ENCODE results near the gene IGFL2. TPM values are rescaled to one million over a fixed set of nuclear protein-coding genes. Genes with fewer than 3 reads are reported as not detected.

IGFL2 gene
- total RNA-seq, 6 experiments from 2014 or later: not detected

GRCh38 chr19:46115396-46116106, 32.5 kb upstream of the IGFL2 start:
- no peak for DNase-seq
- Histone ChIP-seq H3K27ac (no peak overlapping the region), H3K4me3 (no peak overlapping the region), H3K36me3 (no peaks in the 10 kb centered on the region), H3K27me3 (peaks cover 0 to 2% of the 10 kb centered on the region in 2 donors), H3K9me3 (no peaks in the 10 kb centered on the region), H3K4me1 (no peaks in the 10 kb centered on the region)
- intact Hi-C loops (cut with DNase I): no loop called here
- WGBS (ENCODE audit: insufficient coverage, low coverage, low lambda C conversion rate, missing lambda C conversion rate): 64% methylated on average over 6 of the region's 9 CpGs
- no peak for ATAC-seq
- TF ChIP-seq POLR2A (IDR thresholded peaks at IDR 0.05): no peak
- no peak for TF ChIP-seq CTCF (IDR thresholded peaks at IDR 0.05)

GRCh38 chr19:46116121-46116520, 31.9 kb upstream of the IGFL2 start:
- H3K4me1 ChIP-seq: no peaks in the 10 kb centered on the region
- no peak overlapping the region for H3K27ac ChIP-seq
- intact Hi-C loops (cut with DNase I): no loop called here
- DNase-seq (no peak), ATAC-seq (no peak)
- no peak overlapping the region for H3K4me3 ChIP-seq
- H3K27me3 ChIP-seq: peaks cover 0 to 3% of the 10 kb centered on the region in 2 donors
- no peaks in the 10 kb centered on the region for H3K9me3 ChIP-seq
- TF ChIP-seq CTCF (IDR thresholded peaks at IDR 0.05) (no peak), POLR2A (IDR thresholded peaks at IDR 0.05) (no peak)
- H3K36me3 ChIP-seq: no peaks in the 10 kb centered on the region
- 56% methylated on average over 3 of the region's 3 CpGs for WGBS (ENCODE audit: insufficient coverage, low coverage, low lambda C conversion rate, missing lambda C conversion rate)

- Histone ChIP-seq H3K4me1 (no peaks in the 10 kb centered on the region), H3K4me3 (no peak overlapping the region), H3K36me3 (no peaks in the 10 kb centered on the region), H3K27me3 (peaks cover 0 to 3% of the 10 kb centered on the region in 2 donors), H3K9me3 (no peaks in the 10 kb centered on the region), H3K27ac (no peak overlapping the region)
- ATAC-seq (no peak), DNase-seq (no peak)
- intact Hi-C loops (cut with DNase I): no loop called here
- 64% methylated on average over 2 of the region's 3 CpGs for WGBS (ENCODE audit: insufficient coverage, low coverage, low lambda C conversion rate, missing lambda C conversion rate)
- TF ChIP-seq CTCF (IDR thresholded peaks at IDR 0.05) (no peak), POLR2A (IDR thresholded peaks at IDR 0.05) (no peak)
These were observed 29.9 kb upstream of the IGFL2 start for GRCh38 chr19:46118136-46118535.

- Histone ChIP-seq H3K27me3 (peaks cover 0 to 3% of the 10 kb centered on the region in 2 donors), H3K9me3 (no peaks in the 10 kb centered on the region), H3K4me1 (no peaks in the 10 kb centered on the region), H3K36me3 (no peaks in the 10 kb centered on the region), H3K4me3 (no peak within 1 kb of the TSS), H3K27ac (no peak within 1 kb of the TSS)
- peak in 3 of 4 donors; percentile 25 to 52 (median 50) for ATAC-seq
- 73% methylated on average over 4 of the region's 5 CpGs for WGBS (ENCODE audit: insufficient coverage, low coverage, low lambda C conversion rate, missing lambda C conversion rate)
- TF ChIP-seq POLR2A (IDR thresholded peaks at IDR 0.05) (no peak), CTCF (IDR thresholded peaks at IDR 0.05) (no peak)
- no peak for DNase-seq
- intact Hi-C loops (cut with DNase I): no loop called here
These were observed 23.4 kb upstream of the IGFL2 start, which contains the start of gene IGFL3 for GRCh38 chr19:46124638-46125115. Gene IGFL3, minus strand, starts transcription at chr19:46124688. Its CDS starts 39 bp downstream, at chr19:46124649.
